GM18517 (cell line): ENCODE results near the gene FLRT1.

Experiments used
- ATAC-seq: cut with Tn5 transposase; IDR thresholded peaks from one replicate; pipeline ENCODE4 v1.9.1; 2021; ENCODE audit warnings: mild to moderate bottlenecking, moderate library complexity; ENCODE audit not compliant: unreplicated experiment

The FLRT1 gene

GRCh38 chr11:64084146-64084950 is 48.6 kb downstream of the FLRT1 start:
- no peak for ATAC-seq

- no peak for ATAC-seq
These were observed 49.4 kb downstream of the FLRT1 start for GRCh38 chr11:64084951-64085710.
